ENCODE results near the gene OTUD7B. TPM values are rescaled to one million over a fixed set of nuclear protein-coding genes. Genes with fewer than 3 reads are reported as not detected.

Gene OTUD7B
- total RNA-seq, 3 donors from 2014 or later (not counting 1 experiment from before 2014, with no cell fraction given): 10.6 to 19.6 (median 12.3) TPM

GRCh38 chr1:150015651-150016131 lies 5.2 kb upstream of the OTUD7B start:
- intact Hi-C loops (cut with micrococcal nuclease): no loop called here
- no peak for TF ChIP-seq CTCF (IDR thresholded peaks at IDR 0.05)
- 90% methylated on average over 4 of the region's 4 CpGs for WGBS (ENCODE audit: insufficient coverage)

GRCh38 chr1:150012611-150013010 lies 2.1 kb upstream of the OTUD7B start:
- H3K4me1 Mint-ChIP-seq: peaks cover 30 to 33% of the 10 kb centered on the region in 2 donors

More at GRCh38 chr1:150015651-150016131, 5.2 kb upstream of the OTUD7B start:
- DNase-seq (no peak), ATAC-seq (no peak)
- Mint-ChIP-seq H3K4me3 (no peak overlapping the region), H3K27ac (no peak overlapping the region), H3K4me1 (peaks cover 5 to 6% of the 10 kb centered on the region in 2 donors), H3K9me3 (no peaks in the 10 kb centered on the region), H3K36me3 (no peaks in the 10 kb centered on the region), H3K27me3 (ENCODE audit: low read depth in 2 of 2) (peaks cover 0 to 2% of the 10 kb centered on the region in 2 donors)
- no peak overlapping the region for H3K27ac ChIP-seq (ENCODE audit: low read length)
- H3K36me3 ChIP-seq (ENCODE audit: control insufficient read depth, insufficient read depth, low read length): no peaks in the 10 kb centered on the region
- H3K9me3 ChIP-seq (ENCODE audit: control insufficient read depth, insufficient read depth, low read length): no peaks in the 10 kb centered on the region
- no peak overlapping the region for H3K4me3 ChIP-seq (ENCODE audit: low read length)
- no peaks in the 10 kb centered on the region for H3K27me3 ChIP-seq (ENCODE audit: control insufficient read depth, insufficient read depth, low read length)
- H3K4me1 ChIP-seq (ENCODE audit: control insufficient read depth, insufficient read depth, low read length): no peaks in the 10 kb centered on the region

GRCh38 chr1:150009604-150010392 lies 728 bp downstream of the OTUD7B start:
- WGBS (ENCODE audit: insufficient coverage): under 1% methylated on average over 28 of the region's 29 CpGs
- no peaks in the 10 kb centered on the region for H3K36me3 Mint-ChIP-seq
- Histone ChIP-seq H3K36me3 (ENCODE audit: control insufficient read depth, insufficient read depth, low read length) (no peaks in the 10 kb centered on the region), H3K27me3 (ENCODE audit: control insufficient read depth, insufficient read depth, low read length) (no peaks in the 10 kb centered on the region), H3K9me3 (ENCODE audit: control insufficient read depth, insufficient read depth, low read length) (no peaks in the 10 kb centered on the region), H3K4me1 (ENCODE audit: control insufficient read depth, insufficient read depth, low read length) (peaks cover 8% of the 10 kb centered on the region), H3K27ac (ENCODE audit: low read length) (peak overlapping the region; percentile 64), H3K4me3 (ENCODE audit: low read length) (peak overlapping the region; percentile 92)
- DNase-seq: peak; percentile 16 to 54
- intact Hi-C loops (cut with micrococcal nuclease): loop anchor here (5.0 kb wide), 1 partner anchor 58 kb away; the partner anchor contains the start of gene VPS45
- H3K27me3 Mint-ChIP-seq (ENCODE audit: low read depth in 2 of 2): no peaks in the 10 kb centered on the region
- H3K4me3 Mint-ChIP-seq: peak overlapping the region; percentile 98
- ATAC-seq: peak; percentile 3 to 48 (median 10)
- peak overlapping the region; percentile 79 to 96 for H3K27ac Mint-ChIP-seq
- no peak for TF ChIP-seq CTCF (IDR thresholded peaks at IDR 0.05)
- peaks cover 35 to 43% of the 10 kb centered on the region in 2 donors for H3K4me1 Mint-ChIP-seq
- no peaks in the 10 kb centered on the region for H3K9me3 Mint-ChIP-seq

More at GRCh38 chr1:150012611-150013010, 2.1 kb upstream of the OTUD7B start:
- Mint-ChIP-seq H3K36me3 (no peaks in the 10 kb centered on the region), H3K9me3 (no peaks in the 10 kb centered on the region), H3K27ac (no peak overlapping the region), H3K27me3 (ENCODE audit: low read depth in 2 of 2) (no peaks in the 10 kb centered on the region), H3K4me3 (no peak overlapping the region)
- intact Hi-C loops (cut with micrococcal nuclease): loop anchor here (5.0 kb wide), 1 partner anchor 55 kb away; the partner anchor contains the start of gene VPS45
- no peaks in the 10 kb centered on the region for H3K27me3 ChIP-seq (ENCODE audit: control insufficient read depth, insufficient read depth, low read length)
- H3K36me3 ChIP-seq (ENCODE audit: control insufficient read depth, insufficient read depth, low read length): no peaks in the 10 kb centered on the region
- H3K4me1 ChIP-seq (ENCODE audit: control insufficient read depth, insufficient read depth, low read length): peaks cover 8% of the 10 kb centered on the region
- WGBS (ENCODE audit: insufficient coverage): 100% methylated on average over 1 of the region's 1 CpG
- no peak overlapping the region for H3K27ac ChIP-seq (ENCODE audit: low read length)
- H3K4me3 ChIP-seq (ENCODE audit: low read length): no peak overlapping the region
- DNase-seq: no peak
- TF ChIP-seq CTCF (IDR thresholded peaks at IDR 0.05): no peak
- no peak for ATAC-seq
- H3K9me3 ChIP-seq (ENCODE audit: control insufficient read depth, insufficient read depth, low read length): no peaks in the 10 kb centered on the region

Data from natural killer cell (primary cell).